HepG2 (cell line): Measurements from ENCODE around the gene PARP3. TPM values are rescaled to one million over a fixed set of nuclear protein-coding genes. Genes with fewer than 3 reads are reported as not detected.

ENCODE experiments used
- AKAP8 ChIP-seq: sonication (generic); formaldehyde crosslinking; IDR thresholded peaks from 2 replicates; pipeline ENCODE4 v1.5.1; 2020; ENCODE audit warnings: mild to moderate bottlenecking, missing genetic modification reagents
- ARNTL ChIP-seq: sonication (generic); formaldehyde crosslinking; IDR thresholded peaks from 2 replicates; pipeline ENCODE4 v1.4.0; 2020; ENCODE audit warnings: mild to moderate bottlenecking, missing genetic modification reagents
- ATF3 ChIP-seq: sonication (generic); formaldehyde crosslinking; IDR thresholded peaks from 2 replicates; pipeline ENCODE4 v1.4.0; 2020; ENCODE audit warnings: missing genetic modification reagents
- ATM ChIP-seq: fragments of 450-650 bp; IDR thresholded peaks from 2 replicates; pipeline ENCODE4 v1.7.1; 2017; ENCODE audit warnings: mild to moderate bottlenecking, borderline replicate concordance
- CHD2 ChIP-seq: IDR thresholded peaks from 2 replicates; pipeline ENCODE4 v1.6.1; 2011; ENCODE audit warnings: low read depth, low read length, improper control_type of control experiment
- CTCF ChIP-seq: sonication (generic); formaldehyde crosslinking; IDR thresholded peaks from 2 replicates; pipeline ENCODE4 v1.5.0; 2020; ENCODE audit warnings: mild to moderate bottlenecking, missing genetic modification reagents, moderate library complexity
- FIP1L1 ChIP-seq: fragments of 200-400 bp; formaldehyde crosslinking; IDR thresholded peaks from 2 replicates; pipeline ENCODE4 v1.6.1; 2018; ENCODE audit warnings: low read depth, mild to moderate bottlenecking, low read length, moderate library complexity, borderline replicate concordance; ENCODE audit not compliant: insufficient read depth
- HMG20A ChIP-seq: IDR thresholded peaks from 2 replicates; pipeline ENCODE4 v1.6.1; 2016; ENCODE audit warnings: borderline replicate concordance
- HMGXB4 ChIP-seq, 2 experiments: sonication (generic) in 1 of 2; formaldehyde crosslinking in 1 of 2; IDR thresholded peaks; 2 replicates each; pipeline versions ENCODE4 v1.4.0 to v1.6.1; 2018 to 2020; ENCODE audit warnings: missing genetic modification reagents in 2 of 2, borderline replicate concordance in 1 of 2, low read depth in 1 of 2, mild to moderate bottlenecking in 1 of 2, missing biosample characterization in 1 of 2
- MATR3 ChIP-seq: sonication (generic); formaldehyde crosslinking; IDR thresholded peaks from 2 replicates; pipeline ENCODE4 v1.4.0; 2020; ENCODE audit warnings: missing genetic modification reagents
- MBD4 ChIP-seq: IDR thresholded peaks from 2 replicates; pipeline ENCODE4 v1.6.1; 2012; ENCODE audit warnings: low read length, inconsistent platforms, borderline replicate concordance
- MLLT10 ChIP-seq: sonication (generic); formaldehyde crosslinking; IDR thresholded peaks from 2 replicates; pipeline ENCODE4 v1.4.0; 2020; ENCODE audit warnings: missing genetic modification reagents
- MYPOP ChIP-seq: sonication (generic); formaldehyde crosslinking; IDR thresholded peaks from 2 replicates; pipeline ENCODE4 v1.8.1; 2023; ENCODE audit warnings: mild to moderate bottlenecking, moderate library complexity, missing genetic modification reagents
- POLR2AphosphoS2 ChIP-seq: IDR thresholded peaks from 2 replicates; pipeline ENCODE4 v1.6.1; 2011; ENCODE audit warnings: low read depth, low read length, improper control_type of control experiment
- RELA ChIP-seq: sonication (generic); formaldehyde crosslinking; IDR thresholded peaks from 2 replicates; pipeline ENCODE4 v1.4.0; 2020; ENCODE audit warnings: missing genetic modification reagents
- WIZ ChIP-seq: sonication (generic); formaldehyde crosslinking; IDR thresholded peaks from 2 replicates; pipeline ENCODE4 v1.5.1; 2020; ENCODE audit warnings: mild to moderate bottlenecking, missing genetic modification reagents
- ZBTB26 ChIP-seq: IDR thresholded peaks from 2 replicates; pipeline ENCODE4 v1.6.1; 2016; ENCODE audit warnings: missing compliant biosample characterization, missing genetic modification reagents, borderline replicate concordance
- ZBTB37 ChIP-seq: sonication (generic); formaldehyde crosslinking; IDR thresholded peaks from 2 replicates; pipeline ENCODE4 v1.4.0; 2020; ENCODE audit warnings: mild to moderate bottlenecking, missing genetic modification reagents
- ZBTB7B ChIP-seq: sonication (generic); formaldehyde crosslinking; IDR thresholded peaks from 2 replicates; pipeline ENCODE4 v1.4.0; 2020; ENCODE audit warnings: missing genetic modification reagents
- ZNF232 ChIP-seq: sonication (generic); formaldehyde crosslinking; IDR thresholded peaks from 2 replicates; pipeline ENCODE4 v1.4.0; 2020; ENCODE audit warnings: missing genetic modification reagents, borderline replicate concordance
- ZNF333 ChIP-seq: sonication (generic); formaldehyde crosslinking; IDR thresholded peaks from 2 replicates; pipeline ENCODE4 v1.4.0; 2020; ENCODE audit warnings: mild to moderate bottlenecking, missing genetic modification reagents, borderline replicate concordance
- ZNF550 ChIP-seq: sonication (generic); formaldehyde crosslinking; IDR thresholded peaks from 2 replicates; pipeline ENCODE4 v1.4.0; 2020; ENCODE audit warnings: mild to moderate bottlenecking, missing genetic modification reagents, borderline replicate concordance
- ZNF567 ChIP-seq: sonication (generic); formaldehyde crosslinking; IDR thresholded peaks from 2 replicates; pipeline ENCODE4 v1.8.1; 2023; ENCODE audit warnings: mild to moderate bottlenecking, missing genetic modification reagents, borderline replicate concordance
- ZNF569 ChIP-seq: sonication (generic); formaldehyde crosslinking; IDR thresholded peaks from 2 replicates; pipeline ENCODE4 v1.5.0; 2020; ENCODE audit warnings: mild to moderate bottlenecking, missing genetic modification reagents, moderate library complexity, borderline replicate concordance
- polyA plus RNA-seq, 8 experiments: library from polyadenylated mRNA; depleted of rRNA in 3 of 8; stranded (reverse) in 7 of 8; unstranded in 1 of 8; fragments of >200 nt; fragmentation: Illumina TruSeq in 4 of 8; extraction: Trizol in 4 of 8; gene quantifications; 2 replicates each; pipeline versions ENCODE4 v1.2.1 to v1.2.3, GENCODE V29; 2011 to 2016; ENCODE audit warnings: low read depth in 4 of 8, missing spikeins in 1 of 8, mixed read lengths in 1 of 8; ENCODE audit not compliant: insufficient read depth in 1 of 8
- total RNA-seq, 5 experiments: library from RNA; depleted of rRNA; stranded (reverse); fragments of >200 nt; fragmentation: Illumina TruSeq; extraction: Trizol; gene quantifications; 2 replicates each; pipeline ENCODE4 v1.2.3, GENCODE V29; 2016; ENCODE audit warnings: low read depth in 1 of 5

PARP3 gene
- total and polyA plus RNA-seq, 2 of the 13 experiments (the other 11 are each of a cell fraction or from before 2014, with no cell fraction given), result 11.2 to 21.5 TPM

GRCh38 chr3:51966922-51967383, 24.8 kb downstream of the PARP3 start (continued):
- TF ChIP-seq CTCF (CRISPR knock-in tag) (peak; percentile 18; the same call in 1 of the 2 replicates), AKAP8 (CRISPR knock-in tag) (no peak), ARNTL (CRISPR knock-in tag) (no peak), ZBTB26 (no peak), POLR2AphosphoS2 (no peak), ATM (no peak), ZNF333 (CRISPR knock-in tag) (0 out of 2 replicates have a peak, but pooled peaks have one; percentile 12), MYPOP (CRISPR knock-in tag) (no peak), MLLT10 (CRISPR knock-in tag) (no peak), ZNF232 (CRISPR knock-in tag) (no peak), ZBTB7B (CRISPR knock-in tag) (no peak), FIP1L1 (no peak), MATR3 (CRISPR knock-in tag) (no peak), ZNF567 (no peak), HMGXB4 (CRISPR knock-in tag; IDR thresholded peaks at IDR 0.05; ENCODE audit: borderline replicate concordance in 1 of 2, low read depth in 1 of 2) (no peak), ZNF569 (CRISPR knock-in tag) (no peak), ZNF550 (CRISPR knock-in tag) (no peak), HMG20A (CRISPR knock-in tag) (no peak), CHD2 (no peak), WIZ (no peak), ZBTB37 (CRISPR knock-in tag) (no peak), MBD4 (no peak), ATF3 (CRISPR knock-in tag) (no peak), RELA (no peak)
